Osteocyte (in vitro differentiated cells): Measurements from ENCODE around the gene CDK19. TPM values are rescaled to one million over a fixed set of nuclear protein-coding genes. Genes with fewer than 3 reads are reported as not detected.

ENCODE experiments used
- DNase-seq: peaks from one replicate; pipeline ENCODE4 v3.0.0; 2021; ENCODE audit warnings: mixed read lengths; ENCODE audit not compliant: unreplicated experiment; ENCODE audit errors: extremely low spot score
- H3K27ac Mint-ChIP-seq: one replicate; pipeline ENCODE4 v1.8.0; 2021; ENCODE audit warnings: mild to moderate bottlenecking, mixed read lengths; ENCODE audit not compliant: unreplicated experiment
- H3K27me3 Mint-ChIP-seq: one replicate; pipeline ENCODE4 v1.8.0; 2021; ENCODE audit warnings: mixed read lengths; ENCODE audit not compliant: unreplicated experiment
- H3K36me3 Mint-ChIP-seq: one replicate; pipeline ENCODE4 v1.8.0; 2021; ENCODE audit warnings: mixed read lengths; ENCODE audit not compliant: unreplicated experiment
- H3K4me1 Mint-ChIP-seq: one replicate; pipeline ENCODE4 v1.8.0; 2021; ENCODE audit warnings: mixed read lengths; ENCODE audit not compliant: unreplicated experiment
- H3K4me3 Mint-ChIP-seq: one replicate; pipeline ENCODE4 v1.8.0; 2021; ENCODE audit warnings: mild to moderate bottlenecking, moderate library complexity, mixed read lengths; ENCODE audit not compliant: unreplicated experiment
- H3K9me3 Mint-ChIP-seq: one replicate; pipeline ENCODE4 v1.8.0; 2021; ENCODE audit warnings: mixed read lengths; ENCODE audit not compliant: unreplicated experiment
- total RNA-seq: library from RNA; stranded (reverse); gene quantifications from 2 replicates; pipeline ENCODE4 v1.2.1, GENCODE V29; 2021
- TF ChIP-seq, protein P1 (sequence below): fragments of 200-600 bp; sonication (generic); IDR thresholded peaks from 2 replicates; pipeline ENCODE4 v1.5.0; 2021; ENCODE audit warnings: antibody characterized with exemption, mild to moderate bottlenecking, moderate library complexity

CDK19 gene
- total RNA-seq, 1 donor from 2014 or later: 32.4 TPM

GRCh38 chr6:110595112-110595511, 220.2 kb downstream of the CDK19 start:
- Mint-ChIP-seq H3K9me3 (no peaks in the 10 kb centered on the region), H3K27ac (no peak overlapping the region), H3K4me3 (no peak overlapping the region), H3K27me3 (no peaks in the 10 kb centered on the region), H3K36me3 (peaks cover 2% of the 10 kb centered on the region), H3K4me1 (no peaks in the 10 kb centered on the region)
- no peak for DNase-seq
- TF ChIP-seq, protein P1, sequence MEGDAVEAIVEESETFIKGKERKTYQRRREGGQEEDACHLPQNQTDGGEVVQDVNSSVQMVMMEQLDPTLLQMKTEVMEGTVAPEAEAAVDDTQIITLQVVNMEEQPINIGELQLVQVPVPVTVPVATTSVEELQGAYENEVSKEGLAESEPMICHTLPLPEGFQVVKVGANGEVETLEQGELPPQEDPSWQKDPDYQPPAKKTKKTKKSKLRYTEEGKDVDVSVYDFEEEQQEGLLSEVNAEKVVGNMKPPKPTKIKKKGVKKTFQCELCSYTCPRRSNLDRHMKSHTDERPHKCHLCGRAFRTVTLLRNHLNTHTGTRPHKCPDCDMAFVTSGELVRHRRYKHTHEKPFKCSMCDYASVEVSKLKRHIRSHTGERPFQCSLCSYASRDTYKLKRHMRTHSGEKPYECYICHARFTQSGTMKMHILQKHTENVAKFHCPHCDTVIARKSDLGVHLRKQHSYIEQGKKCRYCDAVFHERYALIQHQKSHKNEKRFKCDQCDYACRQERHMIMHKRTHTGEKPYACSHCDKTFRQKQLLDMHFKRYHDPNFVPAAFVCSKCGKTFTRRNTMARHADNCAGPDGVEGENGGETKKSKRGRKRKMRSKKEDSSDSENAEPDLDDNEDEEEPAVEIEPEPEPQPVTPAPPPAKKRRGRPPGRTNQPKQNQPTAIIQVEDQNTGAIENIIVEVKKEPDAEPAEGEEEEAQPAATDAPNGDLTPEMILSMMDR: no peak

DNA sequence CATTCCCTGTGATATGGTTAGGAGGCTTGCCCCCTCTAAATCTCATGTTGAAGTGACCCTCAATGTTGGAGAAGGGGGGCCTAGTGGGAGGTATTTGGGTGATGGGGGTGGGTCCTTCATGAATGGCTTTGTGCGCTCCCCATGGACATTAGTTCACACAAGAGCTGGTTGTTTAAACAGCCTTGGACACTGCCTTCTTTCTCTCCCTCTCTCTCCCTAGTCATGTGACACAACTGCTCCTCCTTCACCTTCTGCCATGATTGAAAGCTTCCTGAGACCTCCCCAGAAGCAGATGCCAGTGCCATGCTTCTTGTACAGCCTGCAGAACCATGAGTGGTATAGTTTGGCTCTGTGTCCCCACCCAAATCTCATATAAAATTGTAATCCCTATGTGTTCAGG, 221.6 kb downstream of the CDK19 start:
- Mint-ChIP-seq H3K36me3 (no peaks in the 10 kb centered on the region), H3K4me1 (no peaks in the 10 kb centered on the region), H3K27ac (no peak overlapping the region), H3K4me3 (no peak overlapping the region), H3K9me3 (no peaks in the 10 kb centered on the region), H3K27me3 (no peaks in the 10 kb centered on the region)
- TF ChIP-seq, protein P1: no peak
- DNase-seq: no peak

DNA sequence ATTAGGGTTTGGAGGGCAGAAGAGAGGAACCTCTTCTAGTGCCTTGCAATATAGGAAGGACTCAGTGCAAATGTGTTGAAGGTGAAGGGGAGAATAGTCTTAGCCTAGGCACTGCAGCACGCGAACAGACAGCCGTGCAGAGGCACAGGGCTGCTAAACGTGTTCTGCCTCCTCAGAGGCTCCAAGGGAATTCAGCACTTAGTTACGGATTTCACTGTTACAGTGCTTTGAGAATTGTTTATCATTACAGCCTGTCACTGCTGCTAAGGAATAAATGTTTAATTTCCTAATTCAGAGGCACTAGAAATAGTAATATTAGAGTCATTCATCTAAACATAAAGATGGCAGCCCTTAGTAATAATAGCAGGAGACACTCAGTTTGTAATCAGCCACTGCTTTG, 222.5 kb downstream of the CDK19 start:
- Mint-ChIP-seq H3K9me3 (no peaks in the 10 kb centered on the region), H3K27ac (no peak overlapping the region), H3K36me3 (no peaks in the 10 kb centered on the region), H3K27me3 (no peaks in the 10 kb centered on the region), H3K4me1 (no peaks in the 10 kb centered on the region), H3K4me3 (no peak overlapping the region)
- DNase-seq: no peak
- TF ChIP-seq, protein P1: no peak

- Mint-ChIP-seq H3K4me3 (no peak overlapping the region), H3K27ac (no peak overlapping the region), H3K36me3 (no peaks in the 10 kb centered on the region)
Observed at GRCh38 chr6:110590821-110591351, 224.4 kb downstream of the CDK19 start.

DNA sequence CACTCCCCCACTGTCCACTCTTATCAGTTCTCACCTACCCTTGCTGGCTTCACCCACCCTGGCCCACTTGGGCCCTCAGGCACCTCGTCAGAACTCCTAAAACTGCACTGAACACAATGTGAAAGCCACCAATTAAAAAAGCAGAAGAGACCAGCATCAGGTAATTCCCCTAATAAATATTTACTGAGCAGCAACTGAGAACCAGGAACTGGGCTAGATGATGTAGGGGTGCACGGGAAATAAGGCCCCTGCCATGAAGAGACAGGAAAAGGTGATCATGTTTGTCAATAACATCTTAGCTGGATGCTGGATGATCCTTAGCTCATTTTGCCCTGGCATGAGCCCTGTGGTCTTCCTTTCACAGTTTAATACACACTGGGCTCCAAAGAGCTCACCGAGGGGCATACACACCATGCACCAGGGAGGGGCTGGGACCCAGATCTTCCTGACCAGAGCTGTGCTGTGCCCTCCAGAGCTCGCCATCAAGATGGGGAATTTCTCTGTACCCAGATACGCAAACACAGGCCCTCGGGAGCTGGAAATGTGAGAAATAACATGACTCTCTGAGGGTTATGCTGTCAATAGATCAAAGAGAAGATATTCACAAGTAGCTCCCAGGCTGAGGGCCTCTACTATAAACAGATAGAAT, 225.3 kb downstream of the CDK19 start:
- Mint-ChIP-seq H3K4me3 (no peak overlapping the region), H3K36me3 (no peaks in the 10 kb centered on the region), H3K27ac (no peak overlapping the region), H3K27me3 (no peaks in the 10 kb centered on the region), H3K4me1 (no peaks in the 10 kb centered on the region), H3K9me3 (no peaks in the 10 kb centered on the region)
- TF ChIP-seq, protein P1: no peak
- DNase-seq: no peak

More at GRCh38 chr6:110590821-110591351, 224.4 kb downstream of the CDK19 start:
- no peaks in the 10 kb centered on the region for H3K27me3 Mint-ChIP-seq
- TF ChIP-seq, protein P1: no peak
- no peaks in the 10 kb centered on the region for H3K4me1 Mint-ChIP-seq
- H3K9me3 Mint-ChIP-seq: no peaks in the 10 kb centered on the region
- no peak for DNase-seq
